ENCODE results near the gene NLRP6.
"Not testable (repeated sequence)": the region's sequence is repeated elsewhere in the genome, so short reads cannot be mapped to it uniquely, and the experiment has no call there.

Gene NLRP6

GRCh38 chr11:329886-330253 is 51.7 kb downstream of the NLRP6 start:
- no peak for DNase-seq (ENCODE audit: low read depth)
- no peak overlapping the region for H3K4me3 ChIP-seq (replicated peaks; ENCODE audit: low read depth, low read length)
- no peak for TF ChIP-seq CTCF (IDR thresholded peaks at IDR 0.05; ENCODE audit: low read length, missing control alignments)

- DNase-seq (ENCODE audit: low read depth): no peak
- TF ChIP-seq CTCF (IDR thresholded peaks at IDR 0.05; ENCODE audit: low read length, missing control alignments): no peak
- no peak overlapping the region for H3K4me3 ChIP-seq (replicated peaks; ENCODE audit: low read depth, low read length)
Measured at GRCh38 chr11:330307-330693, 52.1 kb downstream of the NLRP6 start.

GRCh38 chr11:330694-331357 is 52.6 kb downstream of the NLRP6 start:
- no peak overlapping the region for H3K4me3 ChIP-seq (replicated peaks; ENCODE audit: low read depth, low read length)
- no peak for DNase-seq (ENCODE audit: low read depth)
- no peak for TF ChIP-seq CTCF (IDR thresholded peaks at IDR 0.05; ENCODE audit: low read length, missing control alignments)

- TF ChIP-seq CTCF (IDR thresholded peaks at IDR 0.05; ENCODE audit: low read length, missing control alignments): no peak
- DNase-seq (ENCODE audit: low read depth): no peak
- H3K4me3 ChIP-seq (replicated peaks; ENCODE audit: low read depth, low read length): no peak overlapping the region
Measured at GRCh38 chr11:331358-332060, 53.3 kb downstream of the NLRP6 start.

GRCh38 chr11:332651-333480 is 54.7 kb downstream of the NLRP6 start:
- DNase-seq (ENCODE audit: low read depth): no peak
- H3K4me3 ChIP-seq (replicated peaks; ENCODE audit: low read depth, low read length): no peak overlapping the region
- no peak for TF ChIP-seq CTCF (IDR thresholded peaks at IDR 0.05; ENCODE audit: low read length, missing control alignments)

GRCh38 chr11:333616-334263 is 55.5 kb downstream of the NLRP6 start:
- not testable (repeated sequence) for H3K4me3 ChIP-seq (replicated peaks; ENCODE audit: low read depth, low read length); DNase-seq (ENCODE audit: low read depth)

Measured in fibroblast of pulmonary artery (primary cell).